Measurements from ENCODE around the gene IL20.
"Not testable (repeated sequence)": the region's sequence is repeated elsewhere in the genome, so short reads cannot be mapped to it uniquely, and the experiment has no call there.

Gene IL20

GRCh38 chr1:206843626-206844025 lies 21.8 kb upstream of the IL20 start:
- no peak for DNase-seq

GRCh38 chr1:206846487-206846886 lies 18.9 kb upstream of the IL20 start:
- DNase-seq: no peak

- DNase-seq: no peak
Observed at GRCh38 chr1:206847337-206847834, 18.0 kb upstream of the IL20 start.

GRCh38 chr1:206847946-206848345 lies 17.5 kb upstream of the IL20 start:
- DNase-seq: no peak

GRCh38 chr1:206850401-206850800 lies 15.0 kb upstream of the IL20 start:
- DNase-seq: no peak

- no peak for DNase-seq
Observed at GRCh38 chr1:206851341-206852010, 13.9 kb upstream of the IL20 start.

GRCh38 chr1:206852662-206853061 lies 12.8 kb upstream of the IL20 start:
- DNase-seq: not testable (repeated sequence)

- DNase-seq: not testable (repeated sequence)
Observed at GRCh38 chr1:206853696-206854095, 11.7 kb upstream of the IL20 start.

GRCh38 chr1:206854401-206855129 lies 10.9 kb upstream of the IL20 start:
- DNase-seq: no peak

GRCh38 chr1:206855859-206856258 lies 9.6 kb upstream of the IL20 start:
- DNase-seq: no peak

GRCh38 chr1:206856674-206857464 lies 8.6 kb upstream of the IL20 start:
- DNase-seq: no peak

- DNase-seq: no peak
Observed at GRCh38 chr1:206859082-206859521, 6.3 kb upstream of the IL20 start.

- DNase-seq: no peak
Observed at GRCh38 chr1:206860165-206860564, 5.3 kb upstream of the IL20 start.

- DNase-seq: peak; percentile 7
Observed at GRCh38 chr1:206863266-206863665, 2.2 kb upstream of the IL20 start.

- DNase-seq: no peak
Observed at GRCh38 chr1:206866062-206866461, 639 bp downstream of the IL20 start.

- DNase-seq: no peak
Observed at GRCh38 chr1:206867239-206867638, 1.8 kb downstream of the IL20 start.

- DNase-seq: no peak
Observed at GRCh38 chr1:206867716-206868115, 2.3 kb downstream of the IL20 start.

- no peak for DNase-seq
Observed at GRCh38 chr1:206868264-206868663, 2.8 kb downstream of the IL20 start.

- DNase-seq: no peak
Observed at GRCh38 chr1:206872139-206872538, 6.7 kb downstream of the IL20 start.

- no peak for DNase-seq
Observed at GRCh38 chr1:206873603-206874188, 8.3 kb downstream of the IL20 start.

GRCh38 chr1:206875752-206876377 lies 10.4 kb downstream of the IL20 start:
- no peak for DNase-seq

- no peak for DNase-seq
Observed at GRCh38 chr1:206878456-206878855, 13.0 kb downstream of the IL20 start.

- DNase-seq: no peak
Observed at GRCh38 chr1:206880314-206880713, 14.9 kb downstream of the IL20 start.
